BE2C (cell line): ENCODE results near the gene SUPT6H.
A peak's percentile ranks its signal among the peaks of the same experiment; 100 is the strongest.

Experiments
- DNase-seq: peaks from one replicate; pipeline ENCODE4 v3.0.0-alpha.2; 2020
- H3K27me3 ChIP-seq: fragments of 250-450 bp; sonication (Bioruptor Pico); 2 replicates; pipeline ENCODE4 v1.5.1; 2020; ENCODE audit warnings: mild to moderate bottlenecking
- H3K36me3 ChIP-seq: fragments of 250-450 bp; sonication (Bioruptor Pico); 2 replicates; pipeline ENCODE4 v1.5.1; 2020; ENCODE audit warnings: mild to moderate bottlenecking
- H3K4me1 ChIP-seq: fragments of 250-450 bp; sonication (Bioruptor Pico); 2 replicates; pipeline ENCODE4 v1.5.1; 2020
- H3K4me3 ChIP-seq: 2 replicates; pipeline ENCODE4 v1.5.1; 2011; ENCODE audit warnings: low read depth, low read length
- H3K9me3 ChIP-seq: fragments of 250-450 bp; sonication (Bioruptor Pico); 2 replicates; pipeline ENCODE4 v1.5.1; 2020
- CTCF ChIP-seq: IDR thresholded peaks from 2 replicates; pipeline ENCODE4 v1.5.1; 2012; ENCODE audit warnings: mild to moderate bottlenecking, low read depth, low read length

The SUPT6H gene

GRCh38 chr17:28675980-28676379, 14.0 kb downstream of the SUPT6H start:
- Histone ChIP-seq H3K9me3 (no peaks in the 10 kb centered on the region), H3K4me1 (no peaks in the 10 kb centered on the region), H3K36me3 (peaks cover 57% of the 10 kb centered on the region), H3K4me3 (no peak overlapping the region), H3K27me3 (no peaks in the 10 kb centered on the region)
- TF ChIP-seq CTCF = peak; percentile 7; the same call in 1 of the 2 replicates
- no peak for DNase-seq

DNA sequence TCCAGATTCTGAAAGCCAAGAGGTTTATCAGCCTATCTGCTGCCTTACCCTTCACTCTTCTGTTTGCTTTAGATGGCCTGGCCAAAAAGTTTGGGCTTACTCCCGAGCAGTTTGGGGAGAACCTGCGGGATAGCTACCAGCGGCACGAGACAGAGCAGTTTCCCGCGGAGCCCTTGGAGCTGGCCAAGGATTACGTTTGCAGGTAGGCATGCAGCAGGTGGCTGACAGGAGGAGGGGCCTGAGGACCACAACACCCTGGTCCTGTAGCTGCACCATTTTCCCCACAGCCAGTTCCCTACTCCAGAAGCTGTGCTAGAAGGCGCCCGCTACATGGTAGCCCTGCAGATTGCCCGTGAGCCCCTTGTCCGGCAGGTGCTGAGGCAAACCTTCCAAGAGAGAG, 20.6 kb downstream of the SUPT6H start:
- TF ChIP-seq CTCF = no peak
- Histone ChIP-seq H3K9me3 (no peaks in the 10 kb centered on the region), H3K4me3 (no peak overlapping the region), H3K4me1 (peaks cover 8% of the 10 kb centered on the region), H3K36me3 (peaks cover 49% of the 10 kb centered on the region), H3K27me3 (no peaks in the 10 kb centered on the region)
- DNase-seq = no peak

DNA sequence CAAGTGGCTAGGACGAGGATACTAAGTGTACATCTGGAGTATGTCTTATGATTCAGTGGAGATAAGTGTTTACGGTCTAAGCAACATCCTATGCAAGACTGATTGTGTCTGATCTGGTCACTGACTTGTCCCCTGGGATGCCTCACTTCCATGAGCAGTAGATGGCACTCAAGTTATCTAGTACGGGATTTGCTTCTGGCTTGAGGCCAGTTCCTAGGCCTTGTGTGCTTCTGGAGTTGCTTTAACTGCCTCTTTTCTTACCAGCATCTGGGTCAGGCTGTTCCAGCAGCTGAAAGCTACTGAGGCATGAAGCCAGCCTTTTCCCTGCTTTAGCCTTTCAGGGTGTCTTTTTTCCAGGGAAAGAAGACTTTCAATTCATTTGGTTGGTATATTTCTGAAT, 23.0 kb downstream of the SUPT6H start:
- Histone ChIP-seq H3K27me3 (no peaks in the 10 kb centered on the region), H3K4me1 (peaks cover 8% of the 10 kb centered on the region), H3K4me3 (no peak overlapping the region), H3K36me3 (peaks cover 63% of the 10 kb centered on the region), H3K9me3 (no peaks in the 10 kb centered on the region)
- peak; percentile 47 for TF ChIP-seq CTCF
- DNase-seq = peak; percentile 81

DNA sequence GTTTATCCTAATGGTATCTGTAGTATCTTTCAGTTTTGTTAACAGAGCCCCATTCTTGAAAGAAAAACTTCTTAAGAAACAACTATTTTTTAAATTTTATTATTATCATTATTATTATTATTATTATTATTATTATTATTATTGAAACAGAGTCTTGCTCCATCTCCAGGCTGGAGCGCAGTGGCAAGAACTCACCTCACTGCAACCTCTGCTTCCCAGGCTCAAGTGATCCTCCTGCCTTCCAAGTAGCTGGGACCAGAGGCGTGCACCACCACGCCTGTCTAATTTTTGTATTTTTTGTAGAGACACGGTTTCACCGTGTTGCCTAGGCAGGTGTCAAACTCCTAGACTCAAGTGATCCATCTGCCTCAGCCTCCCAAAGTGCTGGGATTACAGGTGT, 23.4 kb downstream of the SUPT6H start:
- TF ChIP-seq CTCF = no peak
- DNase-seq = no peak
- no peaks in the 10 kb centered on the region for H3K27me3 ChIP-seq
- H3K9me3 ChIP-seq = no peaks in the 10 kb centered on the region
- H3K36me3 ChIP-seq = peaks cover 61% of the 10 kb centered on the region
- H3K4me1 ChIP-seq = peaks cover 8% of the 10 kb centered on the region
- no peak overlapping the region for H3K4me3 ChIP-seq

- TF ChIP-seq CTCF = no peak
- no peak overlapping the region for H3K4me3 ChIP-seq
Observed at GRCh38 chr17:28686296-28686695, 24.3 kb downstream of the SUPT6H start.

DNA sequence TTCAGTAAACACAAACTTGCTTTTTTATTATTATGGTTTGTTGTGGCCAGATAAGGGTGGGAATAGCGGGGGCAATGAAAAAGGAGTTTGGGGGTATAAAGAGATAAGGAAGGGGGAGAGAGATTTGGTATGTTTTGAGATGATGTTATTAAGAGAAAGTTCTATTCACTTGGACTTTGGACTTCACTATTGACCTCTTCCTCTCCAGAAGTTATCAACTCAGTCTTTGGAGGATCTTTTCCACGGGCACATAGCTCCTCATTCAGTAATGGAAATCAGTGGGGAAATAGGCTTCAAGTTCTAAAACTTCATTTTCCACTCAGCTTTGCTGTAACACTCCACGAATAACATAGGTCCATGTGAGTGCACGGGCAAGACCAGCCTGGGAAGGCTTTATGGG, 26.5 kb downstream of the SUPT6H start:
- Histone ChIP-seq H3K36me3 (peaks cover 52% of the 10 kb centered on the region), H3K9me3 (no peaks in the 10 kb centered on the region), H3K4me1 (peaks cover 8% of the 10 kb centered on the region), H3K27me3 (no peaks in the 10 kb centered on the region), H3K4me3 (no peak overlapping the region)
- no peak for DNase-seq
- TF ChIP-seq CTCF = no peak

More at GRCh38 chr17:28686296-28686695, 24.3 kb downstream of the SUPT6H start:
- Histone ChIP-seq H3K27me3 (no peaks in the 10 kb centered on the region), H3K4me1 (peaks cover 8% of the 10 kb centered on the region), H3K36me3 (peaks cover 60% of the 10 kb centered on the region), H3K9me3 (no peaks in the 10 kb centered on the region)
- no peak for DNase-seq
